Left ventricle myocardium inferior (tissue), 1 donor: ENCODE data around the gene PCBD1. TPM values are rescaled to one million over a fixed set of nuclear protein-coding genes. Genes with fewer than 3 reads are reported as not detected.

Experiments
- DNase-seq: peaks from one replicate; pipeline ENCODE4 v3.0.0-alpha.2; 2020
- H3K27ac ChIP-seq: fragments of 200-600 bp; replicated peaks from 2 replicates; pipeline ENCODE4 v1.8.0; 2021
- H3K27me3 ChIP-seq: fragments of 200-600 bp; 2 replicates; pipeline ENCODE4 v1.8.0; 2021; ENCODE audit warnings: low read depth
- H3K36me3 ChIP-seq: fragments of 200-600 bp; 2 replicates; pipeline ENCODE4 v1.8.0; 2021
- H3K4me1 ChIP-seq: fragments of 200-600 bp; 2 replicates; pipeline ENCODE4 v1.8.0; 2021
- H3K4me3 ChIP-seq: fragments of 200-600 bp; 2 replicates; pipeline ENCODE4 v1.8.0; 2021; ENCODE audit warnings: mild to moderate bottlenecking, moderate library complexity
- H3K9me3 ChIP-seq: fragments of 200-600 bp; replicated peaks from 2 replicates; pipeline ENCODE4 v1.8.0; 2021
- CTCF ChIP-seq: fragments of 200-600 bp; IDR thresholded peaks from 2 replicates; pipeline ENCODE4 v1.8.0; 2021; ENCODE audit warnings: antibody characterized with exemption, mild to moderate bottlenecking, borderline replicate concordance
- intact Hi-C: fragments of 100-400 bp; cut with micrococcal nuclease; formaldehyde crosslinking; loops from one replicate; pipeline ENCODE4 v1.11.0; 2022
- total RNA-seq: library from RNA; stranded (reverse); fragmentation: NEBNext Ultra II Directional; extraction: Animal tissue kit (Norgen Biotek cat#: 25700); gene quantifications from one replicate; pipeline ENCODE4 v1.2.1, GENCODE V29; 2021
- donor health status: DM: no; HTN: yes; CAD: no; lungs with severe emphysema.

PCBD1 gene
- total RNA-seq, 1 donor from 2014 or later = 123 TPM

- Histone ChIP-seq H3K4me1 (peaks cover 29% of the 10 kb centered on the region), H3K4me3 (no peak overlapping the region), H3K9me3 (peaks cover 6% of the 10 kb centered on the region), H3K27ac (no peak overlapping the region), H3K27me3 (no peaks in the 10 kb centered on the region), H3K36me3 (peaks cover 13% of the 10 kb centered on the region)
- no peak for DNase-seq
- TF ChIP-seq CTCF = no peak
- intact Hi-C loops = no loop called here
These were observed 53.8 kb downstream of the PCBD1 start for GRCh38 chr10:70834441-70835151.

- no peak for TF ChIP-seq CTCF
- H3K9me3 ChIP-seq = peaks cover 6% of the 10 kb centered on the region
- H3K27me3 ChIP-seq = no peaks in the 10 kb centered on the region
- intact Hi-C loops = no loop called here
- H3K36me3 ChIP-seq = peaks cover 11% of the 10 kb centered on the region
- H3K27ac ChIP-seq = no peak overlapping the region
- peaks cover 34% of the 10 kb centered on the region for H3K4me1 ChIP-seq
- DNase-seq = no peak
- no peak overlapping the region for H3K4me3 ChIP-seq
These were observed 54.3 kb downstream of the PCBD1 start for GRCh38 chr10:70834021-70834420.

- Histone ChIP-seq H3K27ac (no peak overlapping the region), H3K27me3 (no peaks in the 10 kb centered on the region), H3K4me1 (peaks cover 38% of the 10 kb centered on the region), H3K36me3 (peaks cover 11% of the 10 kb centered on the region), H3K9me3 (peaks cover 6% of the 10 kb centered on the region), H3K4me3 (no peak overlapping the region)
- no peak for TF ChIP-seq CTCF
- intact Hi-C loops = no loop called here
- no peak for DNase-seq
These were observed 54.8 kb downstream of the PCBD1 start for GRCh38 chr10:70833601-70834000.

Other genes starting within 250 kb of the PCBD1 start
- 0.47 TPM for gene ADAMTS14, start 216.1 kb downstream of the PCBD1 start, total RNA-seq
- not detected for gene TBATA, start 103.2 kb downstream of the PCBD1 start, total RNA-seq
- 8.2 TPM for gene SGPL1, start 72.6 kb downstream of the PCBD1 start, total RNA-seq